ENCODE results near the gene AIPL1.

- TF ChIP-seq, protein P1, sequence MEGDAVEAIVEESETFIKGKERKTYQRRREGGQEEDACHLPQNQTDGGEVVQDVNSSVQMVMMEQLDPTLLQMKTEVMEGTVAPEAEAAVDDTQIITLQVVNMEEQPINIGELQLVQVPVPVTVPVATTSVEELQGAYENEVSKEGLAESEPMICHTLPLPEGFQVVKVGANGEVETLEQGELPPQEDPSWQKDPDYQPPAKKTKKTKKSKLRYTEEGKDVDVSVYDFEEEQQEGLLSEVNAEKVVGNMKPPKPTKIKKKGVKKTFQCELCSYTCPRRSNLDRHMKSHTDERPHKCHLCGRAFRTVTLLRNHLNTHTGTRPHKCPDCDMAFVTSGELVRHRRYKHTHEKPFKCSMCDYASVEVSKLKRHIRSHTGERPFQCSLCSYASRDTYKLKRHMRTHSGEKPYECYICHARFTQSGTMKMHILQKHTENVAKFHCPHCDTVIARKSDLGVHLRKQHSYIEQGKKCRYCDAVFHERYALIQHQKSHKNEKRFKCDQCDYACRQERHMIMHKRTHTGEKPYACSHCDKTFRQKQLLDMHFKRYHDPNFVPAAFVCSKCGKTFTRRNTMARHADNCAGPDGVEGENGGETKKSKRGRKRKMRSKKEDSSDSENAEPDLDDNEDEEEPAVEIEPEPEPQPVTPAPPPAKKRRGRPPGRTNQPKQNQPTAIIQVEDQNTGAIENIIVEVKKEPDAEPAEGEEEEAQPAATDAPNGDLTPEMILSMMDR (conservative IDR thresholded peaks at IDR 0.05; ENCODE audit: low read length): no peak
- no peak for TF ChIP-seq EZH2phosphoT487 (IDR thresholded peaks at IDR 0.05; ENCODE audit: borderline replicate concordance, low read depth, low read length)
These were observed 25.7 kb upstream of the AIPL1 start for GRCh38 chr17:6460531-6461161.
